Activated CD4-positive, alpha-beta T cell treated with anti-CD3 and anti-CD28 coated beads, Interleukin-2, amount 50 U/mL, for 1 hour (primary cell): ENCODE results near the gene PSMB3.
"Not testable (repeated sequence)": the region's sequence is repeated elsewhere in the genome, so short reads cannot be mapped to it uniquely, and the experiment has no call there.

Experiments
- DNase-seq: peaks from one replicate; pipeline ENCODE4 v3.0.0-alpha.2; 2020

Gene PSMB3

DNA sequence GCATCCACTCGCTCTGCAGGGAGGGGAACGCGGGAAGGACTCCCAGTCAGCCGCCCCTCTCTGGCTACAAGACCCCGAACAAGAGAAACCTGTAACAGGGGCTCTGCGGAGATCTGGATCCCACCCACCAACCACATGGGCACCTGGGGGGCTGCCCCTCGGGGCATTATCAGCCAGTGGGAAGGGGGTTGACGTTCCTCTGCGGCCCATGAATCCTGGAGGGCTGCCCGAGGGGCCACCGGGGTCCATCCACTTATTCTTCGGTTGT is 2.6 kb upstream of the PSMB3 start:
- DNase-seq = no peak

DNA sequence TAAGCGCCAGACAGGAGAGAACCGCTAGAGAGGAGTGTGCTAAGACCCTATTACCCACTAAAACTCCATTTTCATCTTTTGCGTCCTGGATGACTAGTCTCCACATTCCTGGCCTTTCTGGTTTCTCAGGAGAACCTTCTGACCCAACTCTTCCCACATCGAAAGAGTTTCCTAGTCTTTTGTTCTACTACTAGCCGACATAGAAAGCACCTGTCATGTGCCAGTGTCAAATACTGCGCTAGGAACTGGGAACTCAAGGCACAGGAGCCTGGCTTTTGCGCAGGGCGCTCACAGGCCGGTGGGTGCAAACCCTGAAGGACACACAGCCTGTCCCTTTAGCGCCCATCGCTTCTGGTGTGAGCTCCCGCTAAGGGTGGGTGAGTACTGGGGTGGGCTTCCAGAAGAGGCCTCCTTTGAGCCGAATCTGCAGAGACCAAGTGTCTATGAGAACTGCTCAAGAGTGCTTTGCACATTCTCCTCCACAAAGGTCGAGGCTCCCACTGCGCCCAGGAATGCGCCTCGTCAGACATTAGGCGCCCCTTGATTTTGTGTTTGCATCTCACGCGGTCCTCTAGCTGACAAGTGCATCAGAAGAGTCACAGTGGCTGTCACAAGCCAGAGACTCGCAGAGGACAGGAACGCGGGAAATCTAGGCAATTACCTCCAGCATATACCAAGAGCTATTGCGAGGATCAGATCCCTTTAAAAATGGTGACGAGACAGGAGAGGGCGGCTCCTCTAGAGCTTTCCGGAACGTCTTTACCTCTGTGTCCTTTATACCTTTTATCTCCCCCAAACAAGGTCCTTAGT is 2.0 kb upstream of the PSMB3 start:
- DNase-seq = no peak

DNA sequence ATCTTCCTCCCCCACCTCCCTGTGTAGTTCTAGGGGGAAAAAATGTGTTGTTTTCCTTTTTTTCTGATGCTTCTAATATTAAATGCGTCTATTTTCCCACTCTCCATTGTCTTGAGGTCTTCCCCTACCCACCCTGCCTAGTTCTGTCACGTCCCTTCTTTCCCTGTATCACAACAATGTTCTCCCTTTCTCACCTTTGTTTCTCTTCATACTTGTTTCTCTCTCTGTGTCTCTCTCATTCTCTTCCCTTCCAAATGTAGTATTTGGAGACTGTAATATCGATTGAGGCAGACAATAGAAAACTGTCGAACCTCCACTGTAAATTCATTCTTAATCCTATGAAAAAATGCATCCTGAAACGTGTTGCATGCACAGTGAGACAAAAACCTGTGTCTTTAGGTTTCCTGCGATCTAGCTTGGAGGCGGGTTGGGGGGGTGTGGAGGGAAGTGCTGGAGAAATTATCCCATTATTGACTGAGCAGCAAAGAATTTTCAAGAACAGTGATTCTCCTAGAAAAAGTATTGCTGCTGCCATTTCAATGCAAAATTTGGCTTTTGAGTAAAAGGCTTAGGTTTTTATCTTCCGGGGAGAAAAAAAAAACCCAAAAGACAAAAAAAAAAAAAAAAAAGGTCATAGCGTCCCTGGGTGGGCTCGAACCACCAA is 1.3 kb upstream of the PSMB3 start:
- no peak for DNase-seq

DNA sequence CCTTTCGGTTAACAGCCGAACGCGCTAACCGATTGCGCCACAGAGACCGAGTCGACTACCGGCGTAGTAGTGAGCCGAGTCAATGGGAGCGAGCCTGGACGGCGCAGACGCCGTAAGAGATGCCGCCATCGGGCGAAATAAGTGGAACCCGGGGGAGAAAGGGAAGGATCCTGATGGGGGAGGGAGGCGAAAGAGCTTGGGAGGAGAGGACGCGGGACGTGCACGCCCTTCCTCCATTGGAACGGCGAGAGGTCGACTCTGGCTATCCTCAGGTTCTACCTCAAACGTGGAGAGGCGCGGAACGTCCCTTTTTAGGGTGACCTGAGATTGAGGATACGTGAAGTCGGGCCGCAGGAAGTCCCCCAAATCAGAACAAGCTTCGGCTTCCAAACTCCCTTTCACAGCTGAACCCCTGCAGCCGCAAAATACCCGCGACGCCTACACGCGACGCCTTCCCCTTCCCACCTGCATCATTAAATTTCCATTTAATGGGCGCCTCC is 683 bp upstream of the PSMB3 start:
- DNase-seq = peak; percentile 84

DNA sequence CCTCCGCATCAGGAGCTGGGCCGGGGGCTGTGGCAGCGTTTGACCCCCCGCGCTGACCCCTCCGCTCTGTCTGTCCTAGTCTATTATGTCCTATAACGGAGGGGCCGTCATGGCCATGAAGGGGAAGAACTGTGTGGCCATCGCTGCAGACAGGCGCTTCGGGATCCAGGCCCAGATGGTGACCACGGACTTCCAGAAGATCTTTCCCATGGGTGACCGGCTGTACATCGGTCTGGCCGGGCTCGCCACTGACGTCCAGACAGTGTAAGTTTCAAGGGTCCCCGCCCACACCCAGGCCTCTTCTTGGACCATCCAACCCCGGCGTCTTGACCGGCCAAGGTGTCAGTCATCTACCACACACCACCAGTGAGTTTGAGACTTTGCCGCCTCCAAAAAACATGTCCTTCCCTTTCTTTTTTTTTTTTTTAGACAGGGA is 548 bp downstream of the PSMB3 start:
- DNase-seq = no peak

DNA sequence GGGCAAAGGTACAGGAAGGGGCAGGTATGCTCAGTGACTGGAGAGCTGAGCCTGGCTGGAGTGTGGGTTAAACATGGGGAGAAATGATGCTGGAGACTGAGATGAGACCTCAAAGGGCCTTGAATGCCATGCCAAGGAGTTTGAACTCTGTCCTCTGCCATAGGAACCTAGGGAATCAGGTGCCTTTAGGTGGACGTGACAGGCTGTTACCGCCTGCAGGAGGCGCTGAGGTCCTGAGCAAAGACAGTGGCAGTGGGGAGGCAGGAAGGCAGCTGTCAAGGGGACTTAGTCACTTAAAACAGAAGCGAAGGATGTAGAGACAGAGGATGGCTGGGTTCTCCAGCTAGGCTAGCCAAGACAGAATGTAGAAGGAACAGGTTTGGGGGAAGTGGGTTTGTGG is 9.1 kb downstream of the PSMB3 start:
- peak; percentile 32 for DNase-seq

DNA sequence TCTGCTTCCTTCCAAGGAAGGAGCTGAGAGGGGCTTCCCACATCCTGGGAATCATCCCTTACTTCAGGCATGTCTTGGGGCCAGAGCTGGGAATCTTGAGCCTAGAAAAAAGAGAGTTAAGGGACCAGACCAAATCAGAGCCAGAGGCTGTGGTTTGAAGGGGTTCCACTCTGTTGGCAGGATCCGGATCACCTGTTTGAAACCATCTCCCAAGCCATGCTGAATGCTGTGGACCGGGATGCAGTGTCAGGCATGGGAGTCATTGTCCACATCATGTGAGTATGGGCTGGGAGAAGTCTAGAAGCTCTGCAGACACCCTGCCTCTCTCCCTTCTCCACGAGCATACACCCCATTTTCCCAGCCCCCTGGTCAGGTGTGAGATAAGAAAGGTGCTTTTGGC is 9.7 kb downstream of the PSMB3 start:
- DNase-seq = no peak

DNA sequence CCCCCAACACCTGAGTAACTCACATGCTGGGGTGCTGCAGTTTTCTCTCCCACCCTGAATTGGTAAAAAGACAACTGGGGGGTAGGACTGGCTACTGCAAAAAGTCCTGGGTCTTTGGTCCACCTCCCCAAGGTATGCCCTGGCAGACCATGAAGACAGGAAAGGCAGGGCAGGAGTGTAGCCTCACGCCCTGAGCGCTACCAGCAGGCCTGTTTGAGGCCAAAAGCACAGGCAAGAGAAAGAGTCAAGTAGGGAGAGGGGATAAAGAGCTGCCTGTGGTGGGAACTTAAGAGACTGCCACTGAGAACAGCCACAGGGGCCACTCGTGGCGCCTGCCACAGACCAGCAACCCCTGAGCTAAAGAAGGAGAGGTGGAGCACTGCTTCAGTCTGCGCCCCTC is 13.8 kb downstream of the PSMB3 start:
- DNase-seq = no peak

DNA sequence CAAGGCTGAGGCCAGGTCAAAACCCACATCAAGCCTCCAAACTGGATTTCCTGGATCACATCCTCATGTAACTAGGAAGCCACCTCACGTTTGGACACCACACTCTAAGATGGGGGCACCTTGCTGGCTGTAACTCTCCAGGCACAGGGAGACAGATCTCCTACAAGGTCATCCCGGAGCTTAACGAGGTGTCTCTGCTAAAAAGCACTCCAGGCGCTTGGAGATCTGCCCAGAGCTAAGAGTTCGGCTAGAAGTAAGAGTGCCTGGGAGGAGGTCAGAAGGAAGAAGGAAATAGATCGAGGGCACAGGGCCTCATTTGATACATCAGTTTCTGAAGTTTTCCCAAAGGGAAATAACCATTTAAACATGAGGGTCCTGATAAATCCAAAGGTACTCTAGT is 15.9 kb downstream of the PSMB3 start:
- DNase-seq = no peak

DNA sequence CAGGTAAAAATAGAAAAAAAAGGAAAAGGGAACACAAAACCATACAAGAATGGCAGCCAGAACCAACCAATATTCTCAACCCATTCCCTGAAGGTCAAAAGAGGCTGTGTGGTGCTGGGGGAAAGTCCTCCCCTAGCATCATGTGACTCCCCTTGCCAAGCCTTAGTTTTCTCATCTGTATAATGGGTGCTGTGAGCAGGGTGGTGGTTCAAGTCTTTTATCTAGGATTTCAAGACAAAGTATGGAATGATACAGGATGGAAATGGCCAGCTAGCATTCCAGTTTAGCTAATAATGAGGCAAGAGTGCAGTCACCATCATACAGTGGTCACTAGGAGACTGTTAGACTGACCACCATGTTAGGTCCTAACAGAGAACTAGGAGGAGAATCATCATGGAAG is 20.7 kb downstream of the PSMB3 start:
- DNase-seq = no peak

DNA sequence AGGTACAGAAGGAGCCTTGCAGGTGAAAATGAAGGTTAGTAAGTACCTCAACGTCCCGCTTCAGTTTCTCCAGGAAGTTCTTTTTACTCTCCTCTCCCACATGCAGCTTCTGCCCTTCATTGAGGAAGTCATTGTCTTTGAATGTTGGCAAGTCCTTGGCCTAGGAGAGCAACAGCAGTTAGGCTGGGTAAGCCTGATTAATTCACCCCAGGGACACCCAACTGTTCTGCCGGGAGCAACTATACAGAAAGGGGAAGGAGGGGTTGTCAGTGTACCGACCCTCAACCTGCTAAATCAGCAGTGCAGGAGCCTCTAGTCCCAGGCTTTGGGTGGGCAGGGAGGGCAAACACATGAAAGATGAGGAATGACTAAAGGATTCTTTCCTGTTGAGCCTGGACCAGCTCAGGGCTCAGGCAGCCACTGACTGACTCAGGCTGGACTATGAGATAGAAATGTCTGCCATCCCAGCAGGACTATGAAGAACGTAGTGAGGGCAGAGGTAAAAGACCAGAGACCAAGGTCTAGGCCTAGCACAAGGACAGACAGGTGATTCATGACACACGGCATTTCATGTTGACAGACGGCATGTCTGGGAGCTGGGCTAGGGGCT is 25.2 kb downstream of the PSMB3 start:
- DNase-seq = no peak

DNA sequence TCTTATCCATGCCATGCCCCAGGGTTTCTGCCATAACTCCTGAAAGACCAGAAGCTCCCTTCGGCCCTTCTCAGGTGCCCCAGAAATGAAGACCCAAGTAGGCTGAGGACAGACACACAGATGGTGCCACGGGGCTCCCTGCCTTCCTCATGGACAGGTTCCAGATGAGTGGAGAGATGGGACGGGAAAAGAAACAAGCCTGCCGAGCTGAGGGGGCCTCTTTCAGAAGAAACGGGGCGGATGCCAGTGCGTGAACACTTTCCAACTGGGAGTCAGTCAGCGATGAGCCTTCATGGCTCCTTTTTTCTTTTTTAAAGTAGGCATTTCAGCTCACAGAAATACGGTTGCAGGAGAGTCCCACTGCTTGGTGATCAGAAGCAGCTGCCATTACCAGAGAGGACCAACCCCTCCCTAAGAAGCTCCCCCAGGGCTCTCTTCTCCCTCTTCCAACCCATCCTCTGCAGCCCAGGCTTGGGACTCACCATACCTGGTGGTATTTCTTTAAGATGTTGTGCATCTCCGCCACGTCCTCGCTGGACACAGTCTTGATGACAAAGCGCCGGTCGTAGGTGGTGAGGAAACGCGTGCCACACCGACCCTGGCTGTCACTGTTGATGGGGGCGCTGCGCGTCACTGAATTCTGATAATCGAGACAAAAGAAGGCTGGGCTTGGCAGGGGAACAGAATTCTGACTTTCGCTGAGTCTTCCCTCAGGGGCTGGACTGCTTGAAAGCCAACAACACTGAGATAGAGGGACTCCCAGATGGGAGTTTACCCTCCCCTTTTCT is 27.6 kb downstream of the PSMB3 start:
- no peak for DNase-seq

DNA sequence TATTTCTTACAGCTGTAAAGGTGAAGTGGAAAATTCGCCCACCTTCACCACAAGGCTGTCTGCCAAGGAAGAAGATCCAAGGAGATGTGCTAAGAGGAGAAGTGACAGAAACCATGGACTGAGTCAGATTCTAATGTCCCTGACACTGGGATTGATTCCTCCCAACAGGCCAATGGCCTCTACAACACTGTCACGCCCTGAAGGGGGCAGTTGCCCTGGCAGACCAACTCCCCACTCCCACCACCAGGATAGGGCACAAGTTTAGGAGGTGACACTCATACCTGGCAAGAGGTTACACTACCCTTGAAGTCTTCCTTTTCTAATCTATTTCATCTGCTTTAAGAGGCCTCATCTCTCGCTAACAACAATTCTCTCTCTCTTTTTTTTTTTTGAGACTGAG is 30.7 kb downstream of the PSMB3 start:
- no peak for DNase-seq

DNA sequence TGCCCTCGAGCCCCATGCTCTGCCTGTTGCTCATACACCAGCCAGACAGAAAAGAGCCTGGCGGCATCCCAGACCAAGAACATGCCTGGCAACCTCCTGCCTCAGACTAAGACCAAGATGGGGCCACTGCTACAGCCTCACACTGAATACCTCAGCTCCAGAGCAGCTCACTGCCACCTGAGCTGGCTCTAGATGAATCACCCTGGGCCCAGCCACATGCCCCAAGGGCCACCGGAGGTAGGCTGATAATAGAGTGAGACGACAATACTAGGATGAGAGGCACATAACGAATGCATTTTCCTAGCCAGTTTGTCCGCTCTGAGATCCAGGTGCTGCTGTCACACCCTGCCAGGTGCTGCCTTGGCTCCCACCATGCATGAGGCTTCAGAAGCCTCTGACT is 33.8 kb downstream of the PSMB3 start:
- no peak for DNase-seq

DNA sequence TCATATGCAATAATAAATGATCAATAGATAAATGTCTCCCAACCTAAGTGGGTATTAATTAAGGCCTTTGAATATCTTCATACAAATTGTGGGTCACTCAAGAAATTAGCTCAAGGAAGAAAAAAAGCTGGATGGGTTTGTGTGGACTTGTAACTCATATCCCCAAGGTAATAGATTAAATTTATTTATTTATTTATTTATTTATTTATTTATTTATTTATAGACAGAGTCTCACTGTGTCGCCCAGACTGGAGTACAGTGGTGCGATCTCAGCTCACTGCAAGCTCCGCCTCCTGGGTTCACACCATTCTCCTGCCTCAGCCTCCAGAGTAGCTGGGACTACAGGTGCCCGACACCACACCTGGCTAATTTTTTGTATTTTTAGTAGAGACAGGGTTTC is 35.5 kb downstream of the PSMB3 start:
- not testable (repeated sequence) for DNase-seq

DNA sequence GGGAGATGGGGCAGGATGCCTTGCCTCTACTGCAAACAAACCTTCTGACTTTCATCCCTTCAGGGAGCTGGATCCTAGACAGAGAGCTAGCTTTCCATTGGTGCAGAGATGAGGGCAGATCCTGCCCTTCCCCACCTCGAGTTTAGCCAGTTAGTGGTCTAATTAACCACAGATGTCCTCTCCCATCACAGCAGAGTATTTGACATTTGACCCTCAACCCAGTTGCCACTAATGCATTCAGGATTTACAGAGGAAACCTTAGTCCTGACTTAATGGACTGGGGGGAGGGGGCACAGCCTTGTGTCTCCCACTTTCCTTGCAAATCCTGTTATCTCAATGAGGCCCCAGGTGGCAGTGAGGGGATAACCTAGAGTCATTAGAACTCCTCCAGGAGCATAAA is 36.6 kb downstream of the PSMB3 start:
- DNase-seq = no peak

DNA sequence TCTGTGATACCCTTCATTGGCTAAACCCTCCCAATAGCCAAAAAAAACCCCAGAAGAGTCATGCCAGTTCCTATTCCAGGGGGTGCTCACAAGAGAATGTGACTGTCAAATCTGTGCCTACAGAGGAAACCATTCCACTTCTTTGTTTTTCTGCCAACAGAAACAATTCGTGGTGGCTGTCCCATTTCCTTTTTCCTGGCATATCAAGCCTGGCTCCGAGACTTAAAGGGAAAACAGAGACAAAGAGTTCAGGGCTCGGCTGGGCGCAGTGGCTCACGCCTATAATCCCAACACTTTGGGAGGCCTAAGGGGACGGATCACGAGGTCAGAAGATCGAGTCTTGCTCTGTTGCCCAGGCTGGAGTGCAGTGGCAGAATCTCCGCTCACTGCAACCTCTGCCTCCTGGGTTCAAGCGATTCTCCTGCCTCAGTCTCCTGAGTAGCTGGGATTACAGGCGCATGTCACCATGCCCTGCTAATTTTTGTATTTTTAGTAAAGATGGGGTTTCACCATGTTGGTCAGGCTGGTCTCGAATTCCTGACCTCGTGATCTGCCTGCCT is 37.7 kb downstream of the PSMB3 start:
- DNase-seq = not testable (repeated sequence)

DNA sequence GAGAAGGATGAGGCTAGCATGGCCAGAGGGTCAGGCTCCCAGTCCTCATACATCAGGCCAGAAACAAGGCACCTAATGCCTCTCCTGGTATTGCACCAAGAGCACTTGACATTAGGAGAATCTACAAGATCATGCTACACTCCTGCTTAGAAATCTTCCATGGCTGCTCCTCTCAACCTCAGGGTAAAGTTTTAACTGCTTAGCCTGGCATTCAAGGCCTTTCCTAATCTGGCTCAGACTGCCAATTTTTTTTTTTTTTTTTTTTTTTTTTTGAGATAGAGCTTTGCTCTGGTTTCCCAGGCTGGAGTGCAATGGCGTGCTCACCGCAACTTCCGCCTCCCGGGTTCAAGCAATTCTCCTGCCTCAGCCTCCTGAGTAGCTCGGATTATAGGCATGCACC is 38.6 kb downstream of the PSMB3 start:
- DNase-seq = no peak

DNA sequence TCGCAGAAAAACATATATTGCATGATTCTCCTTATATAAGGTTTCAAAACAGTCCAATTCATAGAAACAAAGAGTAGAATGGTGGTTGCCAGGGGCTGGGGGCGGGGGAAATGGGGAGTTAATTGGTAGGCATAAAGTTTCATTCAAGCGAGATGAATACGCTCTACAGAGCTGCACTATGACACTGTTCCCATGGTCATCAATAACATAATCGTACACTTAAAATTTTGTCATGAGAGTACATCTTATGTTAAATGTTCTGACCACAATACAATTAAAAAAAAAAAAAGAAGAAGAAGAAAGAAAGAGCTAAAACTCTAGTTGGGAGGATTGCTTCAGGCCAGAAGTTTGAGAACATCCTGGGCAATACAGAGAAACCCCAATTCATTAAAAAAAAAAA is 41.7 kb downstream of the PSMB3 start:
- DNase-seq = no peak

DNA sequence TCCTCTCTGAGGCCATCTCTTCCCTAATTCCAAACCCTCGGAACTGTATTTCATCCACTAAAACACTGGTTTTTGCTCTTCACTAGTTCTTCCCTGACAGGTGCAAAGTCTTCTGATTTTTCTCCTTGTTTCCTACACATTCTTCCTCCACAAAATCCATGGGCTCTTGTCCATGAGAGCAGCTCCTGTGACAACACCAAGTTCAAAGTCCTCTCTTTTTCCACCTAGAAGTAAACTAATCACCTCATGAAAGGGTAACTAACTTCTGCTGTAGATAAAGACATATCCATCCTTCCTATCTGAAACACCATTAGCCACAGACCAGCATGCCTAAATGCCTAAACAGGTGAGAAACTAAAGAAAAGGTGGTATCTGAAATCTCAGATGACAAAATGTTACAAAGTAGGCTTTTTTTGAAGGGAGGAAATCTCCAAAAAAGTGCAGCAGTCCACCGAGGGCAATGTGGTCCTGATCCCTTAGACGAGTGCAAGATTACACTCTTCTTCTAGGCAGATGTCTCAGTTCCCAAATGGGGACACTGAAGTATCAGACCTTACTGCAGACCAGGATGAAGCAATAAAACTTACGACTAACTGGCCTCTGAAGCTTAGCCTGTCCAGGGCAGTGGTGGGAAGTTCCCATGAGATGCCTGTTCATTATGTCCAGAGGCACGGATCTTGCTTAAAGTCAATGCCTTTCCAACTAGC is 44.1 kb downstream of the PSMB3 start:
- DNase-seq = no peak

DNA sequence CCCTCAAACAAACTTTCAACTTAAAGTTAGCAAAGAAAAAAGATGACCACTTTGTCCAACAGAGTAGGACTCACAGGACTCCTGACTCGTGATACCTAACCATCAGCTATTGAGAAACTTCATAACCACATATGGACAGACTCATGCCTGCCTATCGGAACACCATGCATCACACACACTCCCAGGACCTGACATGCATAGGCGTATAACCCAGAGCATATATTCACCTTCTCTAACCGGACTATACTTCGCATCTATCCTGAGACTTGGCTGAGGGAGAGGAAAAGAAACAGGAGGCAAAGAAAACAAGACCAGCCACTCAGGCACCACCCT is 44.6 kb downstream of the PSMB3 start:
- DNase-seq = no peak

DNA sequence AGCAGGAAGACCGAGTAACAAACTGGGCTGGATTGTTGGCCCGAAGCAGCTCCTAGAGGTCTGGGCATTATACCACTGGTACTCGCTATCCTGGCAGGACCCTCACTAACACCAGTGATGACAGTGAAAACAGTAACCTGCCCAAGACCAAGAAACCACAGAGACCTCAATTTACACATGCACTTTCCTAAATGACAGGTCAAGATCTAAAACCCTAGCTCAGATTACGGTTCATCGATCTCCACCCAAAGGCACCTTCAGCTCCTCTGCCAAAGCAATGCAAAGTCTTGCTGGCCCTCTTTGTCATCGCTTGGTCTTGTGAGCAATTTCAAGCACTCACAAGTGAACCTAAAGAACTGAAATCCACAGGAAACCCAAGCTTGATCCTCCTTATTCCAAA is 45.3 kb downstream of the PSMB3 start:
- DNase-seq = no peak
